GM20000 (cell line): ENCODE measurements around the gene AKAP1.

ENCODE experiments used
- DNase-seq: peaks from one replicate; pipeline ENCODE4 v3.0.0; 2012; ENCODE audit warnings: low spot score
- TF ChIP-seq, protein P1 (sequence below): IDR thresholded peaks from 2 replicates; pipeline ENCODE4 v1.5.1; 2012; ENCODE audit warnings: mild to moderate bottlenecking, control low read depth; ENCODE audit errors: extremely low read depth, missing control alignments

Gene AKAP1

GRCh38 chr17:57044976-57045867, 39.8 kb upstream of the AKAP1 start:
- TF ChIP-seq, protein P1, sequence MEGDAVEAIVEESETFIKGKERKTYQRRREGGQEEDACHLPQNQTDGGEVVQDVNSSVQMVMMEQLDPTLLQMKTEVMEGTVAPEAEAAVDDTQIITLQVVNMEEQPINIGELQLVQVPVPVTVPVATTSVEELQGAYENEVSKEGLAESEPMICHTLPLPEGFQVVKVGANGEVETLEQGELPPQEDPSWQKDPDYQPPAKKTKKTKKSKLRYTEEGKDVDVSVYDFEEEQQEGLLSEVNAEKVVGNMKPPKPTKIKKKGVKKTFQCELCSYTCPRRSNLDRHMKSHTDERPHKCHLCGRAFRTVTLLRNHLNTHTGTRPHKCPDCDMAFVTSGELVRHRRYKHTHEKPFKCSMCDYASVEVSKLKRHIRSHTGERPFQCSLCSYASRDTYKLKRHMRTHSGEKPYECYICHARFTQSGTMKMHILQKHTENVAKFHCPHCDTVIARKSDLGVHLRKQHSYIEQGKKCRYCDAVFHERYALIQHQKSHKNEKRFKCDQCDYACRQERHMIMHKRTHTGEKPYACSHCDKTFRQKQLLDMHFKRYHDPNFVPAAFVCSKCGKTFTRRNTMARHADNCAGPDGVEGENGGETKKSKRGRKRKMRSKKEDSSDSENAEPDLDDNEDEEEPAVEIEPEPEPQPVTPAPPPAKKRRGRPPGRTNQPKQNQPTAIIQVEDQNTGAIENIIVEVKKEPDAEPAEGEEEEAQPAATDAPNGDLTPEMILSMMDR, result no peak
- peak; percentile 61 for DNase-seq

- TF ChIP-seq, protein P1, result no peak
Observed at GRCh38 chr17:57045868-57046704, 39.0 kb upstream of the AKAP1 start.

DNA sequence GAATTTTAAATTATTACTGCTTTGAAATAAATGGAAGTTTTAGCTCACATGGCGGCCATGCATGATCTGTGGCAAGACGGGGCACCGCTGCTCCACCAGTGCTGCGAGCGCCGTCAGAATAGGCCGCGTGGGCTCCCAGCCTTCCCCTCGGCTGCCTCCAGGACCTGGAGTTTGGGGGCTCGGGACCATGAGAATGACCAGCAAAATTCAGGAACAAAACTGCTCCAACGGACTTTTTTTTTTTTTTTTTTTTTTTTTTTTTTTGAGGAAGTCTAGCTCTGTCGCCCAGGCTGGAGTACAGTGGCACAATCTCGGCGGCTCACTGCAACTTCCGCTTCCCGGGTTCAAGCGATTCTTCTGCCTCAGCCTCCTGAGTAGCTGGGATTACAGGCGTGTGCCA, 38.3 kb upstream of the AKAP1 start:
- peak; percentile 42 for DNase-seq
- TF ChIP-seq, protein P1, result no peak

More at GRCh38 chr17:57045868-57046704, 39.0 kb upstream of the AKAP1 start:
- peak; percentile 79 for DNase-seq

DNA sequence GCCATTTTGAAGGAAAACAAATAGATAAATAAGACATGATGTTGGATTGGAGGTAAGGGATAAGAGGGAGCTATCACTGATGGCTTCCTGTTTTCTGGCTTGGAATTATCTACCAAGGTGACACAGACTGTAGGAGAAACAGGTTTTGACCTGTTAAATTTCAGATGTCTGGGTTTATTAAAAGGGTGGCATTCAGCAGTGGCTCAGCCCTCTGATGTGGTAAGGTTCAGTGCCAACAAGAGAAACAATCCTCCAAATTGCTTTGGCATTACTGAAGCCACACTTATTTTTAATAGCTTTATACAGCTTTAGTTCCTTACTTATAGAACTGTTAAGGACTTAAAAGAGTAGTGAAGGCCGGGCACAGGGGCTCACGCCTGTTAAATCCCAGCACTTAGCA, 37.0 kb upstream of the AKAP1 start:
- TF ChIP-seq, protein P1, result no peak
- DNase-seq, result no peak

DNA sequence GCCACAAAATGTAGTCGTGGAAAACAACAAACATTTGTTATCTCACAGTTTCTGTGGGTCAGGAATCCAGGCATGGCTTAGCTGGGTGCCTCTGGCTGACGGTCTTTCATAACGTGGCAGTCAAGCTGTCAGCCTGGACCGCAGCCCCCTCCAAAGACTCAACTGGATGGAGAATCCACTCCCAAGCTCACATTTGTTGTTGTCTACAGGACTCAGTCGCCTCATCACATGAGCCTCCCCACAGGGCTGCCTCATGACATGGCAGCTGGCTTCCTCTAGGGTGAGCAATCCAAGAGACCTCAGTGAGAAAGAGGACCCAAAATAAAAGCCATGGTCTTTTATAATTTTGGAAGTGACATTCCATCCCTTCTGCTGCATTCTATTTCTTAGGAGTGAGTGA, 34.7 kb upstream of the AKAP1 start:
- no peak for DNase-seq
- TF ChIP-seq, protein P1, result no peak

- TF ChIP-seq, protein P1, result no peak
- DNase-seq, result no peak
Observed at GRCh38 chr17:57051886-57052361, 33.1 kb upstream of the AKAP1 start.

DNA sequence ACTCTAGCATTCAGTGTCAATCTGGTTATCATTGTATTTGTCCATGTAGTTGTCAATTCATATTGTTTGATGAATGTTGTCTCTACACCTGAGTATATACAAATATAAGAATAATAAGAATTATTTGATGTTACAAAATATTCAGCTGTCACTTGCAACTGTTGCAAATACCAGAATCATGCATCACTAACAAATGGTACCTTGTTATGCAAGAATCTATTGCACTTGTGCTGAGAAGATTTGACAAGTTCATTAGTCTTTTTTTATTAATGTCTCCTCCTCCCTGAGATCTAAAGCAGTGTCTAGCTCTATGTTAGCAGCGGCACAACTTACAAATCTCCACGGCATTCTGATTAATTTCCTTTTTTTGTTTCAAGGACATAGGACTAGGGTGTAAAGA, 22.2 kb upstream of the AKAP1 start:
- no peak for DNase-seq
- TF ChIP-seq, protein P1, result no peak
